Measurements from ENCODE around the gene IRS1. TPM values are rescaled to one million over a fixed set of nuclear protein-coding genes. Genes with fewer than 3 reads are reported as not detected.
A peak's percentile ranks its signal among the peaks of the same experiment; 100 is the strongest.
"Not testable (repeated sequence)": the region's sequence is repeated elsewhere in the genome, so short reads cannot be mapped to it uniquely, and the experiment has no call there.

Gene IRS1
- total RNA-seq: 10 to 100 TPM; 13.7 to 15.1 TPM
- long read RNA-seq, full-length matches to known transcripts: 10 of 14 reads
- long read RNA-seq, partial matches to known transcripts: 0 of 14 reads
- long read RNA-seq, other reads (novel, unspliced or antisense): 4 of 14 reads

- ATAC-seq (peak; percentile 64 to 69), DNase-seq (peak; percentile 78)
- intact Hi-C loops (cut with DNase I): loop anchor here (5.0 to 10.0 kb wide), 4 partner anchors 62 to 582 kb away; no protein-coding TSS in a partner anchor
These were observed at the start of gene IRS1 for GRCh38 chr2:226799211-226799975. TSS of gene IRS1 (minus strand) at chr2:226799820. CDS start at chr2:226798738, 1,082 bp downstream.

- intact Hi-C loops (cut with DNase I): no loop called here
- DNase-seq (no peak), ATAC-seq (no peak)
These were observed 49.7 kb upstream of the IRS1 start for GRCh38 chr2:226849349-226849748.

- DNase-seq (no peak), ATAC-seq (no peak)
- intact Hi-C loops (cut with DNase I): no loop called here
These were observed 47.9 kb upstream of the IRS1 start for GRCh38 chr2:226847511-226847910.

GRCh38 chr2:226847090-226847489, 47.5 kb upstream of the IRS1 start:
- intact Hi-C loops (cut with DNase I): no loop called here
- no peak for DNase-seq
- no peak for ATAC-seq

GRCh38 chr2:226845386-226846116, 45.9 kb upstream of the IRS1 start:
- no peak for ATAC-seq
- no peak for DNase-seq
- intact Hi-C loops (cut with DNase I): no loop called here

GRCh38 chr2:226843001-226843400, 43.4 kb upstream of the IRS1 start:
- ATAC-seq; DNase-seq; intact Hi-C loops (cut with DNase I): not testable (repeated sequence)

- intact Hi-C loops (cut with DNase I): no loop called here
- DNase-seq (no peak), ATAC-seq (no peak)
These were observed 40.3 kb upstream of the IRS1 start for GRCh38 chr2:226839951-226840350.

- DNase-seq (no peak), ATAC-seq (no peak)
- intact Hi-C loops (cut with DNase I): no loop called here
These were observed 39.5 kb upstream of the IRS1 start for GRCh38 chr2:226839161-226839560.

GRCh38 chr2:226838722-226839121, 39.1 kb upstream of the IRS1 start:
- intact Hi-C loops (cut with DNase I): no loop called here
- ATAC-seq (no peak), DNase-seq (no peak)

GRCh38 chr2:226837787-226838603, 38.4 kb upstream of the IRS1 start:
- no peak for ATAC-seq
- DNase-seq: no peak
- intact Hi-C loops (cut with DNase I): no loop called here

GRCh38 chr2:226837334-226837733, 37.7 kb upstream of the IRS1 start:
- intact Hi-C loops (cut with DNase I): no loop called here
- DNase-seq (no peak), ATAC-seq (no peak)

GRCh38 chr2:226836548-226836885, 36.9 kb upstream of the IRS1 start:
- DNase-seq (no peak), ATAC-seq (peak in 1 of 2 donors; percentile 8)
- intact Hi-C loops (cut with DNase I): no loop called here

- intact Hi-C loops (cut with DNase I): no loop called here
- ATAC-seq (peak; percentile 99 to 100), DNase-seq (peak; percentile 95)
These were observed 36.4 kb upstream of the IRS1 start, which contains the start of gene RHBDD1 for GRCh38 chr2:226835796-226836547. TSS of gene RHBDD1 (plus strand) at chr2:226836054. CDS start at chr2:226864694, 28,640 bp downstream.

GRCh38 chr2:226835420-226835795, 35.8 kb upstream of the IRS1 start:
- DNase-seq (no peak), ATAC-seq (peak; percentile 21 to 60)
- intact Hi-C loops (cut with DNase I): no loop called here

- ATAC-seq; DNase-seq; intact Hi-C loops (cut with DNase I): not testable (repeated sequence)
These were observed 35.3 kb upstream of the IRS1 start for GRCh38 chr2:226834880-226835279.

- intact Hi-C loops (cut with DNase I): no loop called here
- no peak for ATAC-seq
- DNase-seq: no peak
These were observed 32.4 kb upstream of the IRS1 start for GRCh38 chr2:226832061-226832460.

- ATAC-seq (no peak), DNase-seq (no peak)
- intact Hi-C loops (cut with DNase I): no loop called here
These were observed 31.6 kb upstream of the IRS1 start for GRCh38 chr2:226831266-226831665.

- DNase-seq: no peak
- intact Hi-C loops (cut with DNase I): no loop called here
These were observed 30.4 kb upstream of the IRS1 start for GRCh38 chr2:226829721-226830631.

More at GRCh38 chr2:226829721-226830631, 30.4 kb upstream of the IRS1 start:
- no peak for ATAC-seq
